ENCODE data around the gene DYRK1B. TPM values are rescaled to one million over a fixed set of nuclear protein-coding genes. Genes with fewer than 3 reads are reported as not detected.

DYRK1B gene
- total RNA-seq, 1 experiment from 2014 or later, result 21.5 TPM

DNA sequence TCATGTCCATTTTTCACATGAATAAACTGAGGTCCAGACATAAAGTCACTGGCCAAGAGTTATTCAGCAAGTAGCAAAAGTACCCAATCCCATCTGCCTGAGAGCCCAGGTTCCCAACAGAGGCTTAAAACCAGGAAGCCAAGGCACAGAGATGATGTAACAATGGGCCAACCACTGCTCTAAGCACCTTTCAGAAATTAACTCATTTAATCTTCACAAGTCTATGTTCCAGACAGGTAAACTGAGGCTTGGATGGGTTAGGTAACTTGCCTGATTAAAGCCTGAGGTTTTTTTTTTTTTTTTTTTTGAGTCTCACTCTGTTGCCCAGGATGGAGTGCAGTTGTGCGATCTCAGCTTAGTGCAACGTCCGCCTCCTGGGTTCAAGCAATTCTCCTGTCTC is 4.0 kb upstream of the DYRK1B start:
- peaks cover 87% of the 10 kb centered on the region for H3K36me3 Mint-ChIP-seq (ENCODE audit: insufficient read depth, unreplicated experiment)
- H3K4me1 Mint-ChIP-seq (ENCODE audit: low read depth, unreplicated experiment), result peaks cover 42% of the 10 kb centered on the region
- TF ChIP-seq, protein P1, sequence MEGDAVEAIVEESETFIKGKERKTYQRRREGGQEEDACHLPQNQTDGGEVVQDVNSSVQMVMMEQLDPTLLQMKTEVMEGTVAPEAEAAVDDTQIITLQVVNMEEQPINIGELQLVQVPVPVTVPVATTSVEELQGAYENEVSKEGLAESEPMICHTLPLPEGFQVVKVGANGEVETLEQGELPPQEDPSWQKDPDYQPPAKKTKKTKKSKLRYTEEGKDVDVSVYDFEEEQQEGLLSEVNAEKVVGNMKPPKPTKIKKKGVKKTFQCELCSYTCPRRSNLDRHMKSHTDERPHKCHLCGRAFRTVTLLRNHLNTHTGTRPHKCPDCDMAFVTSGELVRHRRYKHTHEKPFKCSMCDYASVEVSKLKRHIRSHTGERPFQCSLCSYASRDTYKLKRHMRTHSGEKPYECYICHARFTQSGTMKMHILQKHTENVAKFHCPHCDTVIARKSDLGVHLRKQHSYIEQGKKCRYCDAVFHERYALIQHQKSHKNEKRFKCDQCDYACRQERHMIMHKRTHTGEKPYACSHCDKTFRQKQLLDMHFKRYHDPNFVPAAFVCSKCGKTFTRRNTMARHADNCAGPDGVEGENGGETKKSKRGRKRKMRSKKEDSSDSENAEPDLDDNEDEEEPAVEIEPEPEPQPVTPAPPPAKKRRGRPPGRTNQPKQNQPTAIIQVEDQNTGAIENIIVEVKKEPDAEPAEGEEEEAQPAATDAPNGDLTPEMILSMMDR (IDR thresholded peaks at IDR 0.05; ENCODE audit: unreplicated experiment), result no peak
- H3K27me3 Mint-ChIP-seq (ENCODE audit: unreplicated experiment), result no peaks in the 10 kb centered on the region
- intact Hi-C loops (cut with micrococcal nuclease; ENCODE audit: unreplicated experiment), result no loop called here
- no peak overlapping the region for H3K4me3 Mint-ChIP-seq (ENCODE audit: low read depth, unreplicated experiment)
- BruUV-seq (replicated peaks), result no TSS peak
- no peak for DNase-seq
- H3K27ac Mint-ChIP-seq (ENCODE audit: unreplicated experiment), result peak overlapping the region; percentile 62
- CTCF ChIA-PET, result no interaction called here
- H3K9me3 Mint-ChIP-seq (ENCODE audit: low read depth, unreplicated experiment), result no peaks in the 10 kb centered on the region

DNA sequence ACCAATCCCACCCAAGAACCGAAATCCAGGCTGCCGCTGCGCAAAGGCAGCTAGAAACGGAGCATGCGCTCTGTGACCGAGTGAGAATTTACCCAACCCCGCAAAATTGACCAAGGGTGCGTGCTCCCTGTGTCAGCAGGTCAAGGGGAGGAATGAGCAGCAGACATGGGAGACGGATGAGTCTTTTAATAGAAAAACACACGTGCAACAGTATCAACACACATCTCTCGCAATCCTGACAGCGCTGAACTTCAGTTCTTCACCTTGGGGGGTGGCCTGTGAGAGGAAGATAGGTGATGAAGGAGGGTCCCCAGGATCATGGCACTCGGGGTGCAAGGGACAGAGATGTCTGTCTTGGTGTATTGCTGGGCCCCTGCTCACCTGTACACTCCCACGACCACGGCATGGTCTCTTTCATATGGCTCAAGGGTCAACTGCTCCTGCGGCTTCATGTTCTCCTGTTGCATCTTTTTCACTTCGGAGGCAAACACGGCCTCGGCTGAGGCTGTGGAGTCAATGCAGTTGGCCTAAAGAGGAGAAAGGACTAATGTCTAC is 402 bp upstream of the DYRK1B start:
- DNase-seq, result no peak
- H3K27ac Mint-ChIP-seq (ENCODE audit: unreplicated experiment), result peak overlapping the region; percentile 68
- peaks cover 86% of the 10 kb centered on the region for H3K36me3 Mint-ChIP-seq (ENCODE audit: insufficient read depth, unreplicated experiment)
- TF ChIP-seq, protein P1 (IDR thresholded peaks at IDR 0.05; ENCODE audit: unreplicated experiment), result no peak
- no peaks in the 10 kb centered on the region for H3K27me3 Mint-ChIP-seq (ENCODE audit: unreplicated experiment)
- peak overlapping the region; percentile 81 for H3K4me3 Mint-ChIP-seq (ENCODE audit: low read depth, unreplicated experiment)
- BruUV-seq (replicated peaks), result no TSS peak
- peaks cover 39% of the 10 kb centered on the region for H3K4me1 Mint-ChIP-seq (ENCODE audit: low read depth, unreplicated experiment)
- H3K9me3 Mint-ChIP-seq (ENCODE audit: low read depth, unreplicated experiment), result no peaks in the 10 kb centered on the region
- CTCF ChIA-PET, result interaction anchor here (0.6 to 1.6 kb wide), 6 partner anchors 9 to 304 kb away, joined by 3 to 22 read pairs (median 6); partner anchors contain the start of genes FBL and PSMC4
- intact Hi-C loops (cut with micrococcal nuclease; ENCODE audit: unreplicated experiment), result no loop called here

DNA sequence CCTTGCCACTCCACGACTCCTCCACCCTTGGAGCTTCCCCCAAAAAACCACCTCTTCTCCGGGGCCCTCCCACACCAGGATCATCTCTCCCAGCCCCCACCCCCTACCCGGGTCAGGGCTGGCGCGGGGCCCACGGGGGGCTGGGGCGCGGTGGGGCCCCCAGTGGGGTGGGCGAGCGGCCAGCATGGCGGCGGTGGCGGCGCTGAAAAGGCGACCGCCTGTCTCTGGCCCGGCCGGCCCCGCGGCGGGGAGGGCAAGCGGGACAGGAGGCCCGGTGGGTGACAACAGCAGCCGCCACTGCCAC is 850 bp downstream of the DYRK1B start:
- TF ChIP-seq, protein P1 (IDR thresholded peaks at IDR 0.05; ENCODE audit: unreplicated experiment), result no peak
- Mint-ChIP-seq H3K27me3 (ENCODE audit: unreplicated experiment) (no peaks in the 10 kb centered on the region), H3K4me3 (ENCODE audit: low read depth, unreplicated experiment) (peak overlapping the region; percentile 81), H3K4me1 (ENCODE audit: low read depth, unreplicated experiment) (peaks cover 35% of the 10 kb centered on the region), H3K9me3 (ENCODE audit: low read depth, unreplicated experiment) (no peaks in the 10 kb centered on the region), H3K36me3 (ENCODE audit: insufficient read depth, unreplicated experiment) (peaks cover 86% of the 10 kb centered on the region), H3K27ac (ENCODE audit: unreplicated experiment) (peak overlapping the region; percentile 68)
- no peak for DNase-seq
- no TSS peak for BruUV-seq (replicated peaks)
- intact Hi-C loops (cut with micrococcal nuclease; ENCODE audit: unreplicated experiment), result no loop called here
- CTCF ChIA-PET, result interaction anchor here (1.0 to 1.6 kb wide), 5 partner anchors 10 to 398 kb away, joined by 3 to 22 read pairs (median 8); partner anchors contain the start of genes FBL, PSMC4 and RPS16

DNA sequence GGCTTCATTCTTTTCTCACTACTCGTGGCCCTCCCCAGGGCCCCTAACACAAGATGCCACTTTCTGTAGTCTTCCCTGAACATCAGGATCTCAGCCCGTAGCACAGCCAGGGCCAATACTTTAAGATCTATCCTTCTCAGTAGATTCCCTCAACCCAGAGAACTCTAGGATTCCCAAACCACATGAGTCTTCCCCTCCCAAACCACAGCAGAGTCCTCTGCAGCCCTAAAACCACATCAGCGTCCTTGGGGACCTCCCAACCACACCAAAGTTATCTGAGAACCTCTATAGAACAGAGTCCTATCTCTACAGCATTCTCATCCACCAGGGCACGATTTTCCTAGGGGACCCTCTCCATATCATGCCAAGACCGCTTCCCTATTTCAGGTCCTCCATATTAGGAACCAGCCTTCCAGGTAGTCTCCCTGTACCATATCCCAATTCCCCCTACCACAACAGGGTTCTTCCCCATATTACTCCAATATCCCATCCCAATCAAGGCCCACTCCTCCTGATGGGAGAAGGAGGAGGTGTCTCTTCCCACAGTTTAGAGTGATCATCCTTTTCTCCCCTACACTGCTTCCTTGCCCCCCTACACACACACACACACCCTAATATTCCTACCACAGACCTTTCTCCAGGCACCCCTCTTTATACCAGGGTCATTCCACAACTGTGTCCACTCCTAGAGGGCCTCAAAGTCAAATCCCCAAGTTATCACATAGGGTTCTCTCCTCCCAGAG is 1.4 kb downstream of the DYRK1B start:
- H3K4me3 Mint-ChIP-seq (ENCODE audit: low read depth, unreplicated experiment), result peak overlapping the region; percentile 81
- TF ChIP-seq, protein P1 (IDR thresholded peaks at IDR 0.05; ENCODE audit: unreplicated experiment), result no peak
- peak overlapping the region; percentile 68 for H3K27ac Mint-ChIP-seq (ENCODE audit: unreplicated experiment)
- no peaks in the 10 kb centered on the region for H3K27me3 Mint-ChIP-seq (ENCODE audit: unreplicated experiment)
- intact Hi-C loops (cut with micrococcal nuclease; ENCODE audit: unreplicated experiment), result no loop called here
- CTCF ChIA-PET, result interaction anchor here (1.5 kb wide), 1 partner anchor 24 kb away, joined by 4 read pairs; no protein-coding TSS in a partner anchor
- no peak for DNase-seq
- H3K36me3 Mint-ChIP-seq (ENCODE audit: insufficient read depth, unreplicated experiment), result peaks cover 84% of the 10 kb centered on the region
- H3K9me3 Mint-ChIP-seq (ENCODE audit: low read depth, unreplicated experiment), result no peaks in the 10 kb centered on the region
- H3K4me1 Mint-ChIP-seq (ENCODE audit: low read depth, unreplicated experiment), result peaks cover 34% of the 10 kb centered on the region
- BruUV-seq (replicated peaks), result TSS peak; percentile 5

Data from Calu3 (cell line).